Stomach (tissue), 4 donors: ENCODE data around the gene POGK.

ENCODE experiments used
- CTCF ChIP-seq, 7 experiments: fragments of 450-650 bp in 4 of 7; fragments of 200-600 bp in 3 of 7; sonication (generic) in 3 of 7; IDR thresholded peaks; one replicate each; pipeline ENCODE4 v1.5.1; 2016 to 2019; ENCODE audit warnings: antibody characterized with exemption in 7 of 7, control low read depth in 2 of 7, mild to moderate bottlenecking in 1 of 7
- POLR2A ChIP-seq, 4 donors: fragments of 450-650 bp; IDR thresholded peaks; one replicate each; pipeline ENCODE4 v1.6.1; 2016; ENCODE audit warnings: antibody characterized with exemption in 4 of 4, control low read depth in 2 of 4, mild to moderate bottlenecking in 1 of 4, moderate library complexity in 1 of 4
- POLR2AphosphoS5 ChIP-seq, 3 donors: sonication (generic); formaldehyde crosslinking; IDR thresholded peaks; one replicate each; pipeline ENCODE4 v1.6.1; 2016; ENCODE audit warnings: antibody characterized with exemption in 3 of 3

GRCh38 chr1:166870584-166870983 lies 31.3 kb downstream of the POGK start:
- no peak for TF ChIP-seq CTCF (IDR thresholded peaks at IDR 0.05)
- no peak for TF ChIP-seq POLR2AphosphoS5 (IDR thresholded peaks at IDR 0.05)
- no peak for TF ChIP-seq POLR2A (IDR thresholded peaks at IDR 0.05)
